Endodermal cell (in vitro differentiated cells): Measurements from ENCODE around the gene TEX2. TPM values are rescaled to one million over a fixed set of nuclear protein-coding genes. Genes with fewer than 3 reads are reported as not detected.

Source experiments
- DNase-seq: peaks from one replicate; pipeline ENCODE4 v3.0.0-alpha.2; 2017
- H3K27ac ChIP-seq: 2 replicates; pipeline ENCODE4 v1.5.1; 2013; ENCODE audit warnings: mild to moderate bottlenecking, low read depth, low read length, moderate library complexity
- H3K27me3 ChIP-seq: 2 replicates; pipeline ENCODE4 v1.6.1; 2013; ENCODE audit warnings: mild to moderate bottlenecking, low read length, moderate library complexity; ENCODE audit not compliant: insufficient read depth, control insufficient read depth, poor library complexity, severe bottlenecking
- H3K36me3 ChIP-seq: 2 replicates; pipeline ENCODE4 v1.7.0; 2013; ENCODE audit warnings: mild to moderate bottlenecking, low read length, moderate library complexity; ENCODE audit not compliant: control insufficient read depth, insufficient read depth
- H3K4me1 ChIP-seq: one replicate; pipeline ENCODE4 v1.7.0; 2013; ENCODE audit warnings: low read length; ENCODE audit not compliant: control insufficient read depth, insufficient read depth
- H3K4me3 ChIP-seq: 2 replicates; pipeline ENCODE4 v1.5.1; 2013; ENCODE audit warnings: mild to moderate bottlenecking, low read length, moderate library complexity
- H3K9ac ChIP-seq: 2 replicates; pipeline ENCODE4 v1.6.1; 2013; ENCODE audit warnings: mild to moderate bottlenecking, low read length, moderate library complexity; ENCODE audit not compliant: poor library complexity, severe bottlenecking; ENCODE audit errors: extremely low read depth
- H3K9me3 ChIP-seq: 2 replicates; pipeline ENCODE4 v1.6.1; 2013; ENCODE audit warnings: mild to moderate bottlenecking, low read length, moderate library complexity; ENCODE audit not compliant: control insufficient read depth
- H3K27ac Mint-ChIP-seq: 2 replicates; pipeline ENCODE4 v1.8.0; 2020; ENCODE audit warnings: mixed read lengths
- H3K27me3 Mint-ChIP-seq: 2 replicates; pipeline ENCODE4 v1.8.0; 2021; ENCODE audit warnings: mild to moderate bottlenecking, mixed read lengths; ENCODE audit not compliant: insufficient read depth
- H3K36me3 Mint-ChIP-seq: 2 replicates; pipeline ENCODE4 v1.8.0; 2020; ENCODE audit warnings: low read depth, mixed read lengths
- H3K4me1 Mint-ChIP-seq: 2 replicates; pipeline ENCODE4 v1.8.0; 2020; ENCODE audit warnings: mixed read lengths
- H3K4me3 Mint-ChIP-seq: 2 replicates; pipeline ENCODE4 v1.8.0; 2020; ENCODE audit warnings: mild to moderate bottlenecking, moderate library complexity, mixed read lengths
- H3K9me3 Mint-ChIP-seq: 2 replicates; pipeline ENCODE4 v1.8.0; 2020; ENCODE audit warnings: mild to moderate bottlenecking, mixed read lengths
- WGBS, 2 experiments: methylation state at CpG; one replicate each; pipeline versions ENCODE4 v1.1.5 to v1.1.7; 2013; ENCODE audit warnings: missing lambda C conversion rate in 2 of 2, mixed read lengths in 1 of 2; ENCODE audit not compliant: insufficient coverage in 1 of 2, insufficient read length in 1 of 2; 5-methylcytosine and 5-hydroxymethylcytosine counted together
- total RNA-seq, 2 donors: library from RNA; stranded (reverse); fragmentation: NEBNext Ultra II Directional in 1 of 2; extraction: Animal tissue kit (Norgen Biotek cat#: 25700) in 1 of 2; gene quantifications; 2 replicates in 1 of 2; 3 replicates in 1 of 2; pipeline ENCODE4 v1.2.1, GENCODE V29; 2021
- TF ChIP-seq, protein P1 (sequence below): fragments of 200-600 bp; sonication (generic); conservative IDR thresholded peaks from 2 replicates; pipeline ENCODE4 v1.5.0; 2021; ENCODE audit warnings: antibody characterized with exemption, mild to moderate bottlenecking

The TEX2 gene
- total RNA-seq, 2 donors from 2014 or later, result 11.6 to 13.1 TPM

GRCh38 chr17:64099543-64099942 lies 163.5 kb downstream of the TEX2 start:
- 85 to 88% methylated on average over 4 to 6 of the region's 6 CpGs for WGBS, 2 experiments
- peak; percentile 42 for DNase-seq

More at GRCh38 chr17:64099543-64099942, 163.5 kb downstream of the TEX2 start:
- Histone ChIP-seq H3K4me1 (no peaks in the 10 kb centered on the region), H3K27ac (no peak overlapping the region), H3K27me3 (no peaks in the 10 kb centered on the region), H3K4me3 (no peak overlapping the region), H3K9ac (no peak overlapping the region), H3K36me3 (no peaks in the 10 kb centered on the region), H3K9me3 (no peaks in the 10 kb centered on the region)
- H3K4me3 Mint-ChIP-seq, result no peak overlapping the region
- no peaks in the 10 kb centered on the region for H3K27me3 Mint-ChIP-seq
- H3K9me3 Mint-ChIP-seq, result no peaks in the 10 kb centered on the region
- peaks cover 6% of the 10 kb centered on the region for H3K4me1 Mint-ChIP-seq
- TF ChIP-seq, protein P1, sequence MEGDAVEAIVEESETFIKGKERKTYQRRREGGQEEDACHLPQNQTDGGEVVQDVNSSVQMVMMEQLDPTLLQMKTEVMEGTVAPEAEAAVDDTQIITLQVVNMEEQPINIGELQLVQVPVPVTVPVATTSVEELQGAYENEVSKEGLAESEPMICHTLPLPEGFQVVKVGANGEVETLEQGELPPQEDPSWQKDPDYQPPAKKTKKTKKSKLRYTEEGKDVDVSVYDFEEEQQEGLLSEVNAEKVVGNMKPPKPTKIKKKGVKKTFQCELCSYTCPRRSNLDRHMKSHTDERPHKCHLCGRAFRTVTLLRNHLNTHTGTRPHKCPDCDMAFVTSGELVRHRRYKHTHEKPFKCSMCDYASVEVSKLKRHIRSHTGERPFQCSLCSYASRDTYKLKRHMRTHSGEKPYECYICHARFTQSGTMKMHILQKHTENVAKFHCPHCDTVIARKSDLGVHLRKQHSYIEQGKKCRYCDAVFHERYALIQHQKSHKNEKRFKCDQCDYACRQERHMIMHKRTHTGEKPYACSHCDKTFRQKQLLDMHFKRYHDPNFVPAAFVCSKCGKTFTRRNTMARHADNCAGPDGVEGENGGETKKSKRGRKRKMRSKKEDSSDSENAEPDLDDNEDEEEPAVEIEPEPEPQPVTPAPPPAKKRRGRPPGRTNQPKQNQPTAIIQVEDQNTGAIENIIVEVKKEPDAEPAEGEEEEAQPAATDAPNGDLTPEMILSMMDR, result no peak
- no peak overlapping the region for H3K27ac Mint-ChIP-seq
- peaks cover 23% of the 10 kb centered on the region for H3K36me3 Mint-ChIP-seq

Other genes starting within 250 kb of the TEX2 start
- under 1 TPM in 1 of 2 donors, not detected in 1; 0.75 TPM for gene ICAM2, start 242.6 kb downstream of the TEX2 start, total RNA-seq
- gene ERN1, start 133.1 kb downstream of the TEX2 start, total RNA-seq, result 10 to 100 TPM in 1 of 2 donors, 1 to 10 TPM in 1; 9.0 to 13.7 TPM
- gene PECAM1, start 127.6 kb upstream of the TEX2 start, total RNA-seq, result under 1 TPM; 0.33 to 0.86 TPM
- gene MILR1, start 185.9 kb upstream of the TEX2 start, total RNA-seq, result under 1 TPM in 1 of 2 donors, not detected in 1; 0.80 TPM
- gene POLG2, start 233.8 kb upstream of the TEX2 start, total RNA-seq, result 10 to 100 TPM; 27.1 to 33.9 TPM
- gene DDX5, start 243.0 kb upstream of the TEX2 start, total RNA-seq, result 100 to 1,000 TPM; 687 to 894 TPM
- gene CEP95, start 243.7 kb upstream of the TEX2 start, total RNA-seq, result 10 to 100 TPM; 75.5 to 93.9 TPM